Measurements from ENCODE around the gene SMAD5. TPM values are rescaled to one million over a fixed set of nuclear protein-coding genes. Genes with fewer than 3 reads are reported as not detected.

Gene SMAD5
- total RNA-seq, 2 donors from 2014 or later, result 12.5 to 18.1 TPM

- H3K4me1 Mint-ChIP-seq, result peaks cover 4% of the 10 kb centered on the region
- H3K36me3 Mint-ChIP-seq (ENCODE audit: low read depth), result no peaks in the 10 kb centered on the region
- no peaks in the 10 kb centered on the region for H3K9me3 ChIP-seq (ENCODE audit: control insufficient read depth, low read length, poor library complexity, severe bottlenecking)
- H3K27ac Mint-ChIP-seq, result no peak overlapping the region
- ATAC-seq (no peak), DNase-seq (no peak)
- no peak overlapping the region for H3K4me3 Mint-ChIP-seq
- peaks cover 75% of the 10 kb centered on the region for H3K27me3 Mint-ChIP-seq
Measured at GRCh38 chr5:136209346-136209910, 76.8 kb downstream of the SMAD5 start.

DNA sequence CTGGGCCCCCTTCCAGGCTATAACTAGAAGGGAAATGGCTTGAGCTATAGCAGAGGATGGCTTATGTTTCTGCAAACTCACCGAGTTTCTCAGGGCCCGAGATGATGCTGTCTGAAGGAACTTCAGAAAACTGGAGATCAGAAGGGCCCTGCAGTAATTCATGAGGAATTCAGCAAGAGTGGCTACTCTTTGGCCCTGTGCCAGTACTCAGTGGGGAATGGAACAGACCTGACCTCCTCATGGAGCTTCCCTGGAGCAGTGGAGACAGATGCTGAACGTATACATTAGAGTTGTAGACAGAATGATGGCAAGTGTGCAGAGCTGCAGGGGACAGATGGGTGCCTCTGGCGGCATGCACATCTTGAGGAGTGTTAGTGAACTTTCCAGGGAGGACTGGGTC, 77.6 kb downstream of the SMAD5 start:
- no peaks in the 10 kb centered on the region for H3K36me3 Mint-ChIP-seq (ENCODE audit: low read depth)
- H3K4me1 Mint-ChIP-seq, result peaks cover 4% of the 10 kb centered on the region
- ATAC-seq (no peak), DNase-seq (no peak)
- H3K9me3 ChIP-seq (ENCODE audit: control insufficient read depth, low read length, poor library complexity, severe bottlenecking), result no peaks in the 10 kb centered on the region
- no peak overlapping the region for H3K27ac Mint-ChIP-seq
- H3K27me3 Mint-ChIP-seq, result peaks cover 75% of the 10 kb centered on the region
- H3K4me3 Mint-ChIP-seq, result no peak overlapping the region

- Mint-ChIP-seq H3K27me3 (peaks cover 80% of the 10 kb centered on the region), H3K36me3 (ENCODE audit: low read depth) (no peaks in the 10 kb centered on the region), H3K4me1 (peaks cover 4% of the 10 kb centered on the region), H3K27ac (no peak overlapping the region), H3K4me3 (no peak overlapping the region)
- DNase-seq, result no peak
- no peaks in the 10 kb centered on the region for H3K9me3 ChIP-seq (ENCODE audit: control insufficient read depth, low read length, poor library complexity, severe bottlenecking)
- ATAC-seq, result no peak
Measured at GRCh38 chr5:136211282-136212040, 78.8 kb downstream of the SMAD5 start.

GRCh38 chr5:136212252-136212721, 79.6 kb downstream of the SMAD5 start:
- Mint-ChIP-seq H3K27ac (no peak overlapping the region), H3K4me1 (peaks cover 4% of the 10 kb centered on the region), H3K4me3 (no peak overlapping the region), H3K36me3 (ENCODE audit: low read depth) (no peaks in the 10 kb centered on the region), H3K27me3 (peaks cover 79% of the 10 kb centered on the region)
- ATAC-seq, result no peak
- no peaks in the 10 kb centered on the region for H3K9me3 ChIP-seq (ENCODE audit: control insufficient read depth, low read length, poor library complexity, severe bottlenecking)
- DNase-seq, result peak; percentile 22 to 40 (median 33)

- no peaks in the 10 kb centered on the region for H3K36me3 Mint-ChIP-seq (ENCODE audit: low read depth)
Measured at GRCh38 chr5:136213919-136214493, 81.4 kb downstream of the SMAD5 start.

GRCh38 chr5:136215812-136216211, 83.2 kb downstream of the SMAD5 start:
- Mint-ChIP-seq H3K36me3 (ENCODE audit: low read depth) (no peaks in the 10 kb centered on the region), H3K27ac (no peak overlapping the region), H3K27me3 (peaks cover 46% of the 10 kb centered on the region), H3K4me1 (peaks cover 4% of the 10 kb centered on the region), H3K4me3 (no peak overlapping the region)
- ATAC-seq, result no peak
- no peaks in the 10 kb centered on the region for H3K9me3 ChIP-seq (ENCODE audit: control insufficient read depth, low read length, poor library complexity, severe bottlenecking)
- DNase-seq, result no peak

More at GRCh38 chr5:136213919-136214493, 81.4 kb downstream of the SMAD5 start:
- H3K4me1 Mint-ChIP-seq, result peaks cover 4% of the 10 kb centered on the region
- H3K27me3 Mint-ChIP-seq, result peaks cover 62% of the 10 kb centered on the region
- no peak overlapping the region for H3K27ac Mint-ChIP-seq
- DNase-seq, result no peak
- no peak for ATAC-seq
- H3K4me3 Mint-ChIP-seq, result no peak overlapping the region
- no peaks in the 10 kb centered on the region for H3K9me3 ChIP-seq (ENCODE audit: control insufficient read depth, low read length, poor library complexity, severe bottlenecking)

DNA sequence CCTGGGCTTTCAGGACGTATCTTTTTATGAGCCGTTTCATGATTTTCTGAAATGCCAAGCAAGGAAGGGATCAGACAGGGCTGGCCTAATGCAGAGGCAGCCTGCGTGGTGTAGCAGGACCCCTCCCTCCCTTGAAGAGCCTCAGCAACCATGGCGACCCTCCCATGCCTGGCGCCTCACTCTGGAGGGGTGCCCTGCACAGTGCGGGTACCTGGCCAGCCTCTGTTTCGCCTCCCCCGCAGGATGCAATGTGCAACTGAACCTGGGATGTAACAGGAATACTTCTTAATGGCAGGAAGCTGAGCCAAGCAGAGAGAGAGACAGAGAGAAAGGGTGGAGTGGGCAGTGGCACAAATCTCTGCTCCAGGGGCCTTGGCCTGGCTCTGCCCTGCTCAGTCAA, 83.6 kb downstream of the SMAD5 start:
- Mint-ChIP-seq H3K27me3 (peaks cover 42% of the 10 kb centered on the region), H3K27ac (no peak overlapping the region), H3K4me3 (no peak overlapping the region), H3K36me3 (ENCODE audit: low read depth) (no peaks in the 10 kb centered on the region), H3K4me1 (peaks cover 4% of the 10 kb centered on the region)
- ATAC-seq (no peak), DNase-seq (no peak)
- H3K9me3 ChIP-seq (ENCODE audit: control insufficient read depth, low read length, poor library complexity, severe bottlenecking), result no peaks in the 10 kb centered on the region

- Mint-ChIP-seq H3K36me3 (ENCODE audit: low read depth) (no peaks in the 10 kb centered on the region), H3K4me1 (no peaks in the 10 kb centered on the region), H3K27me3 (peaks cover 18% of the 10 kb centered on the region), H3K27ac (no peak overlapping the region), H3K4me3 (no peak overlapping the region)
- H3K9me3 ChIP-seq (ENCODE audit: control insufficient read depth, low read length, poor library complexity, severe bottlenecking), result no peaks in the 10 kb centered on the region
- DNase-seq, result no peak
- no peak for ATAC-seq
Measured at GRCh38 chr5:136221340-136221739, 88.7 kb downstream of the SMAD5 start.

DNA sequence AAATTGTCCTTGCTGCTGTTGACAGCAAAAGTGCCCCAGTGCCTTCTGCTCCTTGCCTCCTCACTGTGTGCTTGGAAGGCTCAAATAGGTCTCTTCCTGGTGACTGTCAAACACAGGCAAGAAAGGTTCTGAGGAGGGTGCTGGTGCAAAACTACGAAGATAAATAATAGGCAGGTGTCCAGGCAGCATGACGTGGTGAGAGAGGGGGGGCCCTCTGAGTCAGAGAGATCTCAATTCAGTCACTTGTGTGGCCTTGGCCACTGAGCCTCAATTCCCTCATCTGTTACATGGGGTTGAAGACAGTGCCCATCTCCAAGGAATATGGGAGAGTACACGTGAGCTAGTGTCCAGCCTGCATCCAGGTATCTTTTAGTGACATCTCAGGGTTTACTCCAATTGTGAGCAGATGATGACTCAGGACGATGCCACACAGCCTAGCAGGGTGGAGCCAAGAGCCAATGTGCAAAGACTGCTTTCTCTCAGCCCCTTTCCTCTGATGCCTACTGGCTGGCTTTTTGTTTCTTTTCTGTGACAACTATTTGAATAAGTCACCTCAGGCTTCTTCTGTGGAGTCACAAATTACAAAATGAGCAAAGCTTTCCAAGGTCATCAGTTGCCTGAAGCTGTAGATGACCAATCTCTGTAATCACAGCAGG, 90.1 kb downstream of the SMAD5 start:
- H3K4me1 Mint-ChIP-seq, result no peaks in the 10 kb centered on the region
- H3K4me3 Mint-ChIP-seq, result no peak overlapping the region
- no peak overlapping the region for H3K27ac Mint-ChIP-seq
- no peaks in the 10 kb centered on the region for H3K9me3 ChIP-seq (ENCODE audit: control insufficient read depth, low read length, poor library complexity, severe bottlenecking)
- peaks cover 23% of the 10 kb centered on the region for H3K27me3 Mint-ChIP-seq
- no peak for DNase-seq
- no peaks in the 10 kb centered on the region for H3K36me3 Mint-ChIP-seq (ENCODE audit: low read depth)
- no peak for ATAC-seq

GRCh38 chr5:136225796-136226195, 93.2 kb downstream of the SMAD5 start:
- Mint-ChIP-seq H3K36me3 (ENCODE audit: low read depth) (no peaks in the 10 kb centered on the region), H3K4me3 (no peak overlapping the region), H3K27me3 (peaks cover 39% of the 10 kb centered on the region), H3K27ac (no peak overlapping the region), H3K4me1 (no peaks in the 10 kb centered on the region)
- ATAC-seq (no peak), DNase-seq (no peak)
- H3K9me3 ChIP-seq (ENCODE audit: control insufficient read depth, low read length, poor library complexity, severe bottlenecking), result no peaks in the 10 kb centered on the region

GRCh38 chr5:136226401-136226800, 93.8 kb downstream of the SMAD5 start:
- Mint-ChIP-seq H3K36me3 (ENCODE audit: low read depth) (no peaks in the 10 kb centered on the region), H3K27ac (no peak overlapping the region), H3K27me3 (peaks cover 45% of the 10 kb centered on the region), H3K4me3 (no peak overlapping the region), H3K4me1 (no peaks in the 10 kb centered on the region)
- DNase-seq (no peak), ATAC-seq (no peak)
- H3K9me3 ChIP-seq (ENCODE audit: control insufficient read depth, low read length, poor library complexity, severe bottlenecking), result no peaks in the 10 kb centered on the region

DNA sequence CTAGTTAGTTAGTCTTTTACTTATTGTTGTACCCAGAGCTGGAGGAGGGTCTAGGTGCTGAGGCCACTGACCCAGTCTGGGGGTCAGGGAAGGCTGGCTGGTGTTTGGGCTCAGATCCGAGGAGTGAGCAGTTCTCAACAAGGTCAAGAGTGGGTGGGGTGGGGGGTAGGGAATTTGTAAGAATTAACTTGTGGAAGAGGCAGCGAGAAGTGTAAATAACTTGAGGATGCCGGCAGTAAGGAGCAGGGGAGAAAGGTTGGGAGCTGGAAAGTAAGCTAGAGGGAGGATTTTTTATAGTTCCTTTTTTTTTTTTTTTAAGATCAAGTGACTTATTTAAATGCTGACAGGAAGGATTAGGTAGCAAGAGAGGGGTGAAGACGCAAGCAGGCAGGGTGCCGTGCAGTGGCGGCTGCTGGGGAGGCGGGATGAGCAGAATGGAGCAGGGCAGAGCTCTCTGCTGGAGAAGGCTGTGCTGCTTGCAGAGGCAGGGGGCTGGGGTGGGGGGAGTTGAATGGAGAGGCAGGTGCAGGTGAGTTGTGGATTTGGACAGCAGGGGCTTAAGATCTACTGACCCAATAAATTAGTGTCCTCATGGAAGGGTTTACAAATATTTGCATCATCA, 95.6 kb downstream of the SMAD5 start:
- Mint-ChIP-seq H3K4me1 (no peaks in the 10 kb centered on the region), H3K27me3 (peaks cover 50% of the 10 kb centered on the region), H3K36me3 (ENCODE audit: low read depth) (no peaks in the 10 kb centered on the region), H3K4me3 (no peak overlapping the region), H3K27ac (no peak overlapping the region)
- DNase-seq (no peak), ATAC-seq (no peak)
- no peaks in the 10 kb centered on the region for H3K9me3 ChIP-seq (ENCODE audit: control insufficient read depth, low read length, poor library complexity, severe bottlenecking)

DNA sequence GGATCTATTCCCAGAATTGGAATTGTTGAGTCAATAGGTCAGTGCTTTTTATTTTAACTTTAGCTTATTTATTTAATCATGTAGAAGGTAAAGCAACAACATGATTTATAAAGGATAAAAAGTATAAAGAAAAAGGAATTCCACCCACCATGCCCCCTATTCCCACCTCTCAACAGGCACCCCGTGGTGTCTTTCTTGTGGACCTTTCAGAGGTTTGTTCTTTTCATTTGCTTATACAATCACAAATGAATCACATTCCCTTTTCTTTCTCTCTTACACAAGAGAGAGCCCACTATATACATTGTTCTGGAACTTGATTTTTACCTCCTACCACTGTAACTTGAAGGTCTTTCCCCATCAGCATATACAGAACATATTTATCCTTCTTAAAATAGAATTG, 97.5 kb downstream of the SMAD5 start:
- Mint-ChIP-seq H3K27me3 (peaks cover 43% of the 10 kb centered on the region), H3K4me1 (no peaks in the 10 kb centered on the region), H3K4me3 (no peak overlapping the region), H3K36me3 (ENCODE audit: low read depth) (no peaks in the 10 kb centered on the region), H3K27ac (no peak overlapping the region)
- no peaks in the 10 kb centered on the region for H3K9me3 ChIP-seq (ENCODE audit: control insufficient read depth, low read length, poor library complexity, severe bottlenecking)
- DNase-seq (no peak), ATAC-seq (no peak)
